ENCODE results near the gene ARL14EP. TPM values are rescaled to one million over a fixed set of nuclear protein-coding genes. Genes with fewer than 3 reads are reported as not detected.

The ARL14EP gene
- polyA plus RNA-seq (2013, experiment 1 of 2) = 20.5 TPM
- polyA plus RNA-seq (2013, experiment 2 of 2) = 20.7 TPM

DNA sequence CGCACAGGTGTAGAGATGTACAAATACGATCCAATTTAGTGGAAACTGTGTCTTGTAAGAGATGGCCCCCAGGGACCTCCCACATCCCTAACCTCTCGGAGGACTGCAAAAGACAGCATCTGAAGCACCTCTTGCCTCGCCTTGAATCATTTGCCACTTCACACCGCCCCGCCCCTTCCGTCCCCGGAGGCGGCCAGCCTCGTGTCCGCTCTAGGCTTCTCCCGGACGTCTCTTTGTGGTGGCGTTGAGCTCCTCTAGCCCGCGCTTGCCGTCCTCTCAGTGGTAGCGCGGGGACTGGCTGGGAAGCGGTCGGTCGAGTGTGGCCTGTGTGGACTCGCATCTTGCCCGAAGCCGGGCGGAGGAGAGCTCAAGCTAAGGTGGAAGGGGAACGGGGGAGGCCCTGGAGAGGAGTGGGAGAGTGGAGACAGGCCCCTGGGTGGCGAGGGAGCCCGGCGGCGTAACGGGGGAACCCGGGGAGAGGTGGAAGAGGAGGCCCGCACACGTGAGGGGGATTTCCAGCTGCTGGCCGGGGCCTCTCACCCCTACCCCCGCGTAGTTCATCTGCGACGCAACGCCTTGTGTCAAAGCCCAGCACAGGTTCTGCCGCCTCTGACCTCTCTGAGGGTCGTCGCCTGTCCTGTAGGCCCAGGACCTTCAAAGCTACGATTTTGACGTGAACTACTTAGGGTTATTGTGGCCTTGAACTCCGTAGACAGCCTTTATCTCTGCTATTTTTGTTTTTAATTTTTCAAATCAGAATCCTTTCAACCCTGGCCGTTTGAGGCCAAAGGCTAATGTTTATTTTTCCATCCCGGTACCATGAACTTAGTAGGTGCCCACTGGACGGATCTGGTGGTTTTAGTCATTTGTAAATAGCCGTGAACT lies at the start of gene ARL14EP:
ARL14EP (plus strand) TSS at position 279 of the 885 bp plus-strand sequence. CDS start 7,845 bp downstream, outside the sequence.
- Histone ChIP-seq H3K9ac (ENCODE audit: low read depth, low read length) (peak within 1 kb of the TSS; percentile 96), H3K9me3 (ENCODE audit: insufficient read depth, low read depth, low read length) (no peaks in the 10 kb centered on the region; the same call in 1 of the 2 replicates), H3K36me3 (ENCODE audit: insufficient read depth, low read length) (peaks cover 4% of the 10 kb centered on the region; the same call in 1 of the 2 replicates), H3K4me3 (ENCODE audit: low read length) (peak within 1 kb of the TSS; percentile 98), H3K27me3 (ENCODE audit: insufficient read depth, low read length) (peaks cover 36% of the 10 kb centered on the region), H3K27ac (ENCODE audit: low read depth, low read length) (peak within 1 kb of the TSS; percentile 71), H3K4me1 (ENCODE audit: insufficient read depth, low read length) (peaks cover 11% of the 10 kb centered on the region)
- 3% methylated on average over 51 of the region's 51 CpGs for WGBS

DNA sequence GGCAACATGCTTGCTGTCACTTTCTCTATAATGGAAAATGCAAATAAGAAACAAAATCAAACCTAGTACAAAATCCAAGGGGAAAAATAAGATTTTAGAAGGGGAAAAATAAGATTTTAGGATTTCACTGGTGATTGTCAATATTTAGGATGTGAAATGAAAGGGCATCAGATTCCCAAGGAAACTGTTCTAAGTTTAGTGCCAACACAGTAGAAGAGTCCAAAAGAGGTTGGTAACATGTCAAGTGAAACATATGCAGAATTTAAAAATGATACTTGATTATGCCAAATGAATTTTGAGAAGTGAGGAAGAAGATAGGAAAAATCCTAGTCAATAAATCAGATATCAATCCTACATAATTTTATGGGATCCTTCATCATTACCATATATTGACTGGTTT lies 45.7 kb upstream of the ARL14EP start:
- Histone ChIP-seq H3K36me3 (ENCODE audit: insufficient read depth, low read length) (no peaks in the 10 kb centered on the region), H3K4me3 (ENCODE audit: low read length) (no peak overlapping the region), H3K9me3 (ENCODE audit: insufficient read depth, low read depth, low read length) (no peaks in the 10 kb centered on the region), H3K4me1 (ENCODE audit: insufficient read depth, low read length) (no peaks in the 10 kb centered on the region), H3K27ac (ENCODE audit: low read depth, low read length) (no peak overlapping the region), H3K27me3 (ENCODE audit: insufficient read depth, low read length) (no peaks in the 10 kb centered on the region), H3K9ac (ENCODE audit: low read depth, low read length) (no peak overlapping the region)

DNA sequence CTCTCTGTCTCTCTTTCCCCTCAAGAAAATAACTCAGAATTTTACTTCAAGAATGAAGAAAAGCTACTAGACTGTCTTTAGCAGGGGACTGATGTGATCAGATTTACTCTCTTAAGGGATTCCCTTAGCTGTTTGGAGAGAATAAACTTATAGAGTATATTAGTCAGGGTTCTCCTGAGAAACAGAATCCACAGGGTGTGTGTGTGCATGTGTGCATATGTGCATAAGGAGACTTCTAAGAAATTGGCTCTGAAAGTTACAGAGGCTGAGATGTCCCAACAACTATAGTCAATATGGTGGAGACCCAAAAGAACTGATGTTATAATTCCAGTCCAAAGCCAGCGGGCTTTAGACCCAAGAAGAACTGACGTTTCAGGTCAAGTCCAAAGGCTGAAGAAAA lies 43.1 kb upstream of the ARL14EP start:
- Histone ChIP-seq H3K9ac (ENCODE audit: low read depth, low read length) (no peak overlapping the region), H3K27me3 (ENCODE audit: insufficient read depth, low read length) (no peaks in the 10 kb centered on the region), H3K27ac (ENCODE audit: low read depth, low read length) (no peak overlapping the region), H3K4me1 (ENCODE audit: insufficient read depth, low read length) (no peaks in the 10 kb centered on the region), H3K36me3 (ENCODE audit: insufficient read depth, low read length) (no peaks in the 10 kb centered on the region), H3K9me3 (ENCODE audit: insufficient read depth, low read depth, low read length) (no peaks in the 10 kb centered on the region), H3K4me3 (ENCODE audit: low read length) (no peak overlapping the region)
- WGBS = 92% methylated on average over 2 of the region's 2 CpGs

DNA sequence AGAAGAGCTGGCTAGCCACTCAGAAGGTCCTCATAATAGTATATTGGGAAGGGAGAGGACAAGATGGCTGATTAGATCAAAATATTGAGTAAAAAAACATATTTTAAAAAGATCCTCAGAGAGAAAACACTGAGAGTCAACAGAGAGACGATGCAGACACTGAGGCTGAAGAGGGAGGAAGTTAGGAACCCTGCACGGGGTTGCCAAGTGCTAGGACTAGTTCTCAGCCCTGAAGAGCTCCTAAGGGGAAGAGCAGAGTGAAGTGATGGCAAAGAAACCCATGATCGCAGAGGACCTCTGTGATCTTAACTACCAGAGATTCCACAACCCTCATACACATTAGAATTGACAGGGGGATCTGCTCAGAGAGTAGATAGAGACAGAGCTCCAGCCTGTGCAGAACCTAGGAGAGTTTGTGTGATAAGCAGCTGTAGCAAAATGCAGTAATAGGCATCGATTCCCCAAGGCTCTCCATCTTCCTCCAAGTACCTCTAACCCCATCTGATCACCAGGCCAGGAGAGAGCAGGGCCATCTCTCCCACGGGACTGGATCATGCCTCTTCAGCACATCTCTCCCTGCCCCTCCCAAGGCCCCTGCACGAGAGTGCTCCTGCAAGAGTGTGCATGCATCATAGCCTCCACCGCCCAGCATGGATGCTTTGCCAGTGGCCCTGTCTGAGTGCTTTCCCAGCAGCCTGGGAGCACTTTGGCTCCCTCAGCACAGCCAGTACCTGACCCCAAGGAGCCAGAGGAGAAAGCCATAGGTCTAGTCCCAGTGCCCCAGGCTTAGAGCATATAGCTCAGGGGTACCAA lies 41.2 kb upstream of the ARL14EP start:
- H3K27me3 ChIP-seq (ENCODE audit: insufficient read depth, low read length) = no peaks in the 10 kb centered on the region
- H3K4me1 ChIP-seq (ENCODE audit: insufficient read depth, low read length) = no peaks in the 10 kb centered on the region
- no peak overlapping the region for H3K27ac ChIP-seq (ENCODE audit: low read depth, low read length)
- WGBS = 86% methylated on average over 7 of the region's 7 CpGs
- H3K9me3 ChIP-seq (ENCODE audit: insufficient read depth, low read depth, low read length) = no peaks in the 10 kb centered on the region
- no peaks in the 10 kb centered on the region for H3K36me3 ChIP-seq (ENCODE audit: insufficient read depth, low read length)
- H3K9ac ChIP-seq (ENCODE audit: low read depth, low read length) = no peak overlapping the region
- H3K4me3 ChIP-seq (ENCODE audit: low read length) = no peak overlapping the region

DNA sequence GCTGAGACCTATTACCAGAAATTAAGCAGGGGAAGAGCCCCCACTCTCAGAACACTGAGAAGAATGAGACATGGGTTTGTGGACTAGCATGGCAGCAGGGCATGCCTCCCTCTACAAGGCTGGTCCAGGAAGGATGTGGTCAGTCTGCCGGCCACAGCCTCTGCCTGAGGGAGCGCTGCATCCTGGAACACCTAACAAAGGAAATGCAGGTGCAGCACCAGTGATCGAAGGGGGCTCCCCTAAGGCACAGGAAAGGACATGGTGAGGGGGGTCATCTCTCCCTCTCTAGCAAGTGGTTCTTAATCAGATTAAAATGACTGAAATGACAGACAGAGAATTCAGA lies 40.6 kb upstream of the ARL14EP start:
- H3K36me3 ChIP-seq (ENCODE audit: insufficient read depth, low read length) = no peaks in the 10 kb centered on the region
- H3K9ac ChIP-seq (ENCODE audit: low read depth, low read length) = no peak overlapping the region
- H3K27ac ChIP-seq (ENCODE audit: low read depth, low read length) = no peak overlapping the region
- no peak overlapping the region for H3K4me3 ChIP-seq (ENCODE audit: low read length)
- no peaks in the 10 kb centered on the region for H3K9me3 ChIP-seq (ENCODE audit: insufficient read depth, low read depth, low read length)
- no peaks in the 10 kb centered on the region for H3K27me3 ChIP-seq (ENCODE audit: insufficient read depth, low read length)
- WGBS = 83% methylated on average over 3 of the region's 3 CpGs
- no peaks in the 10 kb centered on the region for H3K4me1 ChIP-seq (ENCODE audit: insufficient read depth, low read length)

DNA sequence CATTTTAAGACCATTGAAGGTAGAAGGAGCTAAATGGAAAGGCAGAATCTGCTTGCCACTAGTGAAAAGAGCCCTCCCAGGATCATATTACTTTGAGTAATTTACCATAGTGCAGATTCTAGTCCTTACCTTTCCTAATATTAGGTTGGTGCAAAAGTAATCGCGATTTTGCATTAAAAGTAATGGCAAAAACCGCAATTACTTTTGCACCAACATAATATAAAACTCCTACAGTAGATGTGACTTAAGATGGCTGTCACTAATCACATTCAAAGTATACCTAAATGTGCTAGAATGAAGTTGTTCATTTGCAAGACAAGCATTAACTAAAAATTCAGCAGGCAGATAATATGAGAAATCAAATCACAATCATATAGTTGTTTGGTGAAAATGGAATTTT lies 38.1 kb upstream of the ARL14EP start:
- H3K36me3 ChIP-seq (ENCODE audit: insufficient read depth, low read length) = no peaks in the 10 kb centered on the region
- H3K4me1 ChIP-seq (ENCODE audit: insufficient read depth, low read length) = no peaks in the 10 kb centered on the region
- no peaks in the 10 kb centered on the region for H3K9me3 ChIP-seq (ENCODE audit: insufficient read depth, low read depth, low read length)
- H3K27me3 ChIP-seq (ENCODE audit: insufficient read depth, low read length) = no peaks in the 10 kb centered on the region
- H3K9ac ChIP-seq (ENCODE audit: low read depth, low read length) = no peak overlapping the region
- no peak overlapping the region for H3K27ac ChIP-seq (ENCODE audit: low read depth, low read length)
- H3K4me3 ChIP-seq (ENCODE audit: low read length) = no peak overlapping the region
- WGBS = 100% methylated on average over 2 of the region's 3 CpGs

DNA sequence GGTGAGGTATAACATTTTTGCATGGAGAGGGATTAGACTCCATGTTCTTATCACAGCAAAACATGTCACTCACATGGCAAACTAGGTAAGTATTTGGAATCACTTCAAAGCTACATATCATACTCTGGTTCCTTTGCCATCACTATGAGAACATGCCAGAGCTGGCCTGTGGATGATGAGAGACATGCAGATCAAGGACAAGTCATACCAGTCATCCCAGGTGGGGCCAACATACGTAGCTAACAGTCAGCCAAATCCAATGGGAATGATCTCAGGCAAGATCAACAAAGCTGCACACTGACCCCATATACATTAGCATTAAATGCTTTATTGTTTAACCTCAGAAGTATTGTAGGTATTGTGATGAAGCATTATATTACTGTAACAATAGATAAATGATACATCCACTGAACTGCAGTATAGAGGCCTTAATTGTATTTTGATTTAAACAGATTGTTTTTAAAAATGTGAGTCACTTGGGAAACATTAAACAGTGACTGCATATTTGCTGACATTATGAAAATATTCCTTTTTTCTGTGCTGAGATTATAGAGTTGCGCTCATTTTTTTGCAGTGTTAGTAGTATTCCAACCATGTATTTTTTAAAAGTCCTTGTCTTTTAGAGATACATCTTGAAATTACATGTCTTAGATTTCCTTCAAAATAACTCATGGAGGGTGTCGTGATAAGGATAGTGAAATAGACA lies 37.3 kb upstream of the ARL14EP start:
- H3K9ac ChIP-seq (ENCODE audit: low read depth, low read length) = no peak overlapping the region
- H3K27ac ChIP-seq (ENCODE audit: low read depth, low read length) = no peak overlapping the region
- no peaks in the 10 kb centered on the region for H3K4me1 ChIP-seq (ENCODE audit: insufficient read depth, low read length)
- H3K4me3 ChIP-seq (ENCODE audit: low read length) = no peak overlapping the region
- WGBS = 76% methylated on average over 1 of the region's 3 CpGs
- H3K27me3 ChIP-seq (ENCODE audit: insufficient read depth, low read length) = no peaks in the 10 kb centered on the region
- H3K36me3 ChIP-seq (ENCODE audit: insufficient read depth, low read length) = no peaks in the 10 kb centered on the region
- no peaks in the 10 kb centered on the region for H3K9me3 ChIP-seq (ENCODE audit: insufficient read depth, low read depth, low read length)

DNA sequence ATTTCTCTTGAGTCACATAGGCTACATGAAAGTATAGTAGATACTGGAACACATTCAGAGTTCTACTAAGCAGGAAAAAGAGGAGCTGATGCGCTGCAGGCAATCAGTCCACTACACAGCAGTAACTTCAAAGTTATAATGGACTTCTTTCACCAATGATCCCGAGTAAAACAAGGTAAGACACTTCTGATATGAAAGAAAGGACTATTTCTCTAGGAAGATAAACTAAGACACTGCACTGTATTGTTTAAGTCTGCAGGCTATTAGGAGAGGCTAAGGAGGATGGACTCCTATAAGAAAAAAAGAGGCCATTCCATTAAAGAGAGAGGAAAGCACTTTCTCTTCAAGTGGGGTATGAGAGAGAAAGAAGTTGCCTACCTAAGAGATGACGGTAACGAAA lies 31.6 kb upstream of the ARL14EP start:
- Histone ChIP-seq H3K9me3 (ENCODE audit: insufficient read depth, low read depth, low read length) (no peaks in the 10 kb centered on the region), H3K27ac (ENCODE audit: low read depth, low read length) (no peak overlapping the region), H3K27me3 (ENCODE audit: insufficient read depth, low read length) (no peaks in the 10 kb centered on the region), H3K9ac (ENCODE audit: low read depth, low read length) (no peak overlapping the region), H3K36me3 (ENCODE audit: insufficient read depth, low read length) (no peaks in the 10 kb centered on the region), H3K4me3 (ENCODE audit: low read length) (no peak overlapping the region), H3K4me1 (ENCODE audit: insufficient read depth, low read length) (no peaks in the 10 kb centered on the region)
- WGBS = 68% methylated on average over 4 of the region's 4 CpGs

DNA sequence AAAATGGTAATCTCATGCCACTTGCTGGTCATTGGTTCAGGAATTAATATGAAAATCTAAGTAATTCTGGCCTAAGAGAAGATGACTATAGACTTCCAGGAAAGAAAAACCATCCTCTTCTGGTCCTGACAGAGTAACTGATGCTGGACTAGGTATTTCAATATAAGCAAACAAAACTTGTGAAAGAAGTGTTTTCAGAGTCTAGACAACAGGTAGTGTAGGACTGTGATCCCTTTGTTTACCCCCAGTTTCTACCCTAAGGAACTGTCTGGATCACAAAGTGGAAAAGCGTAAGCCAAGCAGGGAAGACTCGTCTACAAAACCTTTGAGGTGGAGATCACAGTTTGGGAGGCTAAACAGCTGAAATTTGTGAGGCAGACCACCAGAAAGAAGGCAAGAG lies 30.4 kb upstream of the ARL14EP start:
- Histone ChIP-seq H3K36me3 (ENCODE audit: insufficient read depth, low read length) (no peaks in the 10 kb centered on the region), H3K4me1 (ENCODE audit: insufficient read depth, low read length) (no peaks in the 10 kb centered on the region), H3K9ac (ENCODE audit: low read depth, low read length) (no peak overlapping the region), H3K27me3 (ENCODE audit: insufficient read depth, low read length) (no peaks in the 10 kb centered on the region), H3K27ac (ENCODE audit: low read depth, low read length) (no peak overlapping the region), H3K9me3 (ENCODE audit: insufficient read depth, low read depth, low read length) (no peaks in the 10 kb centered on the region), H3K4me3 (ENCODE audit: low read length) (no peak overlapping the region)
- 87% methylated on average over 2 of the region's 2 CpGs for whole genome bisulfite sequencing

DNA sequence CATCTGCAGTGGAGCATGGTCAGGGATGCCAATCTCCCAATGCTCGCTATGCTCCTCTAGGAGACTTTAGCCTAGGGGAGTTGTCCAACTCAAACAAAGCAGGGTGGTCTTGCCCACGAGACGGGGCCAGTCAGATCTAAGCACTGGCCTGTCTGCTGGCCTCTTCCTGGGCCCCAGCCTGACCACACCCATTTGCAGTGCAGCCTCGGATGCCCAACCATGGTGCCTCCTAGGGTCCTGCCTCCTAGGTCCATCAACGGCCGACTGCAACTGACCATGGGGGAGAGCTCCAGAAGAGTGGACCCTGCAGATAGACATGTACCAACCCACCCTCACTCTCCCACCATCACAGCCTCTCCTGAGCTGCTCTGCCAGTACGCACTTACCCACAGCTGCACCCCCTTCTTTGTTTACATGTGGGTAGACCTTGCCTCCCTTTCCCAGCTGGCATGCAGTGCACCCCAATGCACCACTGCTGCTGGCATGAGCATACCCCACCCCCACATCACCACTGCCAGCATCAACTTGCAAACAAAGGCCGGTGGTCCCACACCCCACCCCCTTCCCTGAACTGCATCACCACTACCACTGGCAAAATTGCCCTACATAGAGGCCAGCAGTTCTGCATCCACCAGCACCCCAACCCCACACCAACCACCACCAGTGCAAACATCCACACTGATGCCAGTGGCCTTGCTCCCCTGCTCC lies 27.6 kb upstream of the ARL14EP start:
- WGBS = 90% methylated on average over 8 of the region's 8 CpGs
- H3K27ac ChIP-seq (ENCODE audit: low read depth, low read length) = no peak overlapping the region
- no peaks in the 10 kb centered on the region for H3K36me3 ChIP-seq (ENCODE audit: insufficient read depth, low read length)
- H3K4me1 ChIP-seq (ENCODE audit: insufficient read depth, low read length) = no peaks in the 10 kb centered on the region
- no peak overlapping the region for H3K9ac ChIP-seq (ENCODE audit: low read depth, low read length)
- H3K27me3 ChIP-seq (ENCODE audit: insufficient read depth, low read length) = no peaks in the 10 kb centered on the region
- H3K9me3 ChIP-seq (ENCODE audit: insufficient read depth, low read depth, low read length) = no peaks in the 10 kb centered on the region
- H3K4me3 ChIP-seq (ENCODE audit: low read length) = no peak overlapping the region
